PC-3 (cell line): Measurements from ENCODE around the gene RERE. TPM values are rescaled to one million over a fixed set of nuclear protein-coding genes. Genes with fewer than 3 reads are reported as not detected.
A peak's percentile ranks its signal among the peaks of the same experiment; 100 is the strongest.

Source experiments
- ATAC-seq: fragments of 200-7000 bp; cut with Tn5 transposase; 2 replicates; pipeline ENCODE4 v1.9.1; 2020; ENCODE audit warnings: mild to moderate bottlenecking, moderate library complexity
- BruUV-seq: library from RNA; stranded (reverse); fragments of 400-500 nt; replicated peaks from 2 replicates; lab custom pipeline; 2021; lab: Mats Ljungman, UMichigan
- CTCF ChIA-PET: fragments of 300-600 bp; sonication (Branson Sonifier 250); formaldehyde crosslinking; loops from one replicate; lab custom pipeline; 2022; ENCODE audit warnings: antibody characterized with exemption; lab: Charles Lee
- POLR2A ChIA-PET: fragments of 300-600 bp; sonication (Branson Sonifier 250); formaldehyde crosslinking; loops from one replicate; lab custom pipeline; 2022; ENCODE audit warnings: antibody characterized with exemption; ENCODE audit not compliant: unreplicated experiment; lab: Charles Lee
- DNase-seq: peaks from one replicate; pipeline ENCODE4 v3.0.0-alpha.2; 2015
- H2AFZ ChIP-seq: fragments of 300-600 bp; sonication (generic); 2 replicates; pipeline ENCODE4 v1.6.0; 2016; ENCODE audit warnings: antibody characterized with exemption, low read length
- H3F3A ChIP-seq: fragments of 300-600 bp; sonication (generic); one replicate; pipeline ENCODE4 v1.6.0; 2017; ENCODE audit warnings: antibody characterized with exemption, low read length, control low read depth, mild to moderate bottlenecking; ENCODE audit not compliant: unreplicated experiment
- H3K27ac ChIP-seq: fragments of 300-600 bp; sonication (generic); 2 replicates; pipeline ENCODE4 v1.5.1; 2016; ENCODE audit warnings: mild to moderate bottlenecking, low read length
- H3K27me3 ChIP-seq: fragments of 300-600 bp; sonication (generic); 2 replicates; pipeline ENCODE4 v1.6.1; 2016; ENCODE audit warnings: low read length, mixed read lengths
- H3K36me3 ChIP-seq: fragments of 300-600 bp; sonication (generic); 2 replicates; pipeline ENCODE4 v1.6.1; 2016; ENCODE audit warnings: low read depth, mixed run types, low read length, mixed read lengths
- H3K4me1 ChIP-seq: fragments of 300-600 bp; sonication (generic); 2 replicates; pipeline ENCODE4 v1.5.1; 2016; ENCODE audit warnings: low read length; ENCODE audit not compliant: insufficient read depth
- H3K4me2 ChIP-seq: fragments of 300-600 bp; sonication (generic); 2 replicates; pipeline ENCODE4 v1.6.0; 2016; ENCODE audit warnings: low read length
- H3K4me3 ChIP-seq: fragments of 300-600 bp; sonication (generic); 2 replicates; pipeline ENCODE4 v1.5.1; 2016; ENCODE audit warnings: mild to moderate bottlenecking, low read length, mixed read lengths
- H3K79me2 ChIP-seq: fragments of 300-600 bp; sonication (generic); 2 replicates; pipeline ENCODE4 v1.6.1; 2017; ENCODE audit warnings: low read length, mixed read lengths
- H3K9ac ChIP-seq: fragments of 300-600 bp; sonication (generic); 2 replicates; pipeline ENCODE4 v1.6.0; 2016; ENCODE audit warnings: mild to moderate bottlenecking, low read length
- H3K9me2 ChIP-seq: fragments of 300-600 bp; sonication (generic); replicated peaks from 2 replicates; pipeline ENCODE4 v1.6.1; 2016; ENCODE audit warnings: mixed run types, low read length, mixed read lengths
- H3K9me3 ChIP-seq: fragments of 300-600 bp; sonication (generic); 2 replicates; pipeline ENCODE4 v1.6.1; 2016; ENCODE audit warnings: low read length, mixed read lengths
- H4K20me1 ChIP-seq: fragments of 300-600 bp; sonication (generic); 2 replicates; pipeline ENCODE4 v1.6.1; 2016; ENCODE audit warnings: low read length, mixed read lengths
- CTCF ChIP-seq: fragments of 300-600 bp; sonication (generic); conservative IDR thresholded peaks from 2 replicates; pipeline ENCODE4 v1.5.1; 2017; ENCODE audit warnings: antibody characterized with exemption, low read depth, mild to moderate bottlenecking, low read length
- EZH2 ChIP-seq: fragments of 300-600 bp; sonication (generic); IDR thresholded peaks from one replicate; pipeline ENCODE4 v1.6.1; 2017; ENCODE audit warnings: antibody characterized with exemption, mild to moderate bottlenecking, low read length; ENCODE audit not compliant: unreplicated experiment
- EZH2phosphoT487 ChIP-seq: fragments of 300-600 bp; sonication (generic); IDR thresholded peaks from 2 replicates; pipeline ENCODE4 v1.6.1; 2018; ENCODE audit warnings: mild to moderate bottlenecking, antibody characterized with exemption, low read length, borderline replicate concordance
- intact Hi-C: fragments of 100-400 bp; cut with micrococcal nuclease; formaldehyde crosslinking; loops from 2 replicates; pipeline ENCODE4 v1.9.0; 2023
- total RNA-seq: library from RNA; depleted of rRNA; stranded (reverse); fragments of >200 nt; gene quantifications from 2 replicates; pipeline ENCODE4 v1.2.3, GENCODE V29; 2014

The RERE gene
- total RNA-seq, 1 experiment from 2014 or later = 24.2 TPM

- Histone ChIP-seq H4K20me1 (no peaks in the 10 kb centered on the region), H3K9ac (no peak overlapping the region), H3K9me2 (no peaks in the 10 kb centered on the region), H3K4me2 (no peak overlapping the region), H3K79me2 (peaks cover 6% of the 10 kb centered on the region; the same call in 1 of the 2 replicates), H3K27me3 (no peaks in the 10 kb centered on the region), H3K27ac (no peak overlapping the region), H3K4me3 (no peak overlapping the region), H3K36me3 (no peaks in the 10 kb centered on the region), H2AFZ (no peak overlapping the region), H3K9me3 (no peaks in the 10 kb centered on the region), H3K4me1 (peaks cover 11% of the 10 kb centered on the region; the same call in 1 of the 2 replicates), H3F3A (no peaks in the 10 kb centered on the region)
- CTCF ChIA-PET = interaction anchor here (0.5 to 1.0 kb wide), 2 partner anchors 130 to 187 kb away, joined by 3 read pairs; no protein-coding TSS in a partner anchor
- peak; percentile 29 for ATAC-seq
- TF ChIP-seq CTCF (peak; percentile 65), EZH2phosphoT487 (no peak), EZH2 (no peak)
- intact Hi-C loops = no loop called here
- BruUV-seq = no TSS peak
- POLR2A ChIA-PET = no interaction called here
- no peak for DNase-seq
Observed at GRCh38 chr1:8718850-8719361, 98.5 kb downstream of the RERE start.

GRCh38 chr1:8717148-8717547 is 100.3 kb downstream of the RERE start:
- Histone ChIP-seq H2AFZ (no peak overlapping the region), H3K4me2 (no peak overlapping the region), H3K36me3 (no peaks in the 10 kb centered on the region), H4K20me1 (no peaks in the 10 kb centered on the region), H3K9ac (no peak overlapping the region), H3K9me3 (no peaks in the 10 kb centered on the region), H3K4me1 (peaks cover 23% of the 10 kb centered on the region), H3K27me3 (no peaks in the 10 kb centered on the region), H3K79me2 (peaks cover 6% of the 10 kb centered on the region; the same call in 1 of the 2 replicates), H3K27ac (no peak overlapping the region), H3K9me2 (no peaks in the 10 kb centered on the region), H3F3A (peaks cover 3% of the 10 kb centered on the region), H3K4me3 (no peak overlapping the region)
- no peak for TF ChIP-seq EZH2phosphoT487
- TF ChIP-seq EZH2 = no peak
- no peak for TF ChIP-seq CTCF
- DNase-seq (no peak), ATAC-seq (no peak)
- intact Hi-C loops = no loop called here
- POLR2A ChIA-PET = no interaction called here
- CTCF ChIA-PET = interaction anchor here (1.1 kb wide), 1 partner anchor 128 kb away, joined by 3 read pairs; no protein-coding TSS in a partner anchor
- BruUV-seq = no TSS peak

- POLR2A ChIA-PET = no interaction called here
- Histone ChIP-seq H4K20me1 (no peaks in the 10 kb centered on the region), H2AFZ (no peak overlapping the region), H3K36me3 (no peaks in the 10 kb centered on the region), H3K4me1 (peaks cover 32% of the 10 kb centered on the region), H3K4me2 (no peak overlapping the region), H3F3A (peaks cover 11% of the 10 kb centered on the region), H3K79me2 (peaks cover 12% of the 10 kb centered on the region), H3K9me3 (no peaks in the 10 kb centered on the region), H3K9me2 (no peaks in the 10 kb centered on the region), H3K27me3 (no peaks in the 10 kb centered on the region), H3K4me3 (no peak overlapping the region), H3K27ac (no peak overlapping the region), H3K9ac (no peak overlapping the region)
- no TSS peak for BruUV-seq
- TF ChIP-seq EZH2phosphoT487 = no peak
- TF ChIP-seq EZH2 = no peak
- no peak for TF ChIP-seq CTCF
- CTCF ChIA-PET = interaction anchor here (1.1 kb wide), 1 partner anchor 129 kb away, joined by 3 read pairs; no protein-coding TSS in a partner anchor
- intact Hi-C loops = no loop called here
- no peak for ATAC-seq
- DNase-seq = no peak
Observed at GRCh38 chr1:8716238-8716637, 101.2 kb downstream of the RERE start.
